Activated CD8-positive, alpha-beta memory T cell treated with anti-CD3 and anti-CD28 coated beads for 36 hours (primary cell): ENCODE measurements around the gene ARL15. TPM values are rescaled to one million over a fixed set of nuclear protein-coding genes. Genes with fewer than 3 reads are reported as not detected.

ENCODE experiments used
- CTCF ChIA-PET: fragments of 350-600 bp; sonication (Branson Sonifier 250); formaldehyde crosslinking; loops from one replicate; lab custom pipeline; 2021; ENCODE audit warnings: antibody characterized with exemption; lab: Charles Lee
- POLR2A ChIA-PET: fragments of 350-600 bp; sonication (Branson Sonifier 250); formaldehyde crosslinking; loops from one replicate; lab custom pipeline; 2021; ENCODE audit warnings: antibody characterized with exemption; lab: Charles Lee
- total RNA-seq, 2 experiments: library from RNA; stranded (reverse); gene quantifications; one replicate each; pipeline ENCODE4 v1.2.3, GENCODE V29; 2021

ARL15 gene
- total RNA-seq, 2 experiments from 2014 or later = 5.5 to 6.4 TPM

GRCh38 chr5:53940921-53941320 lies 369.5 kb downstream of the ARL15 start:
- ChIA-PET CTCF (interaction anchor here (0.6 kb wide), 1 partner anchor 953 kb away, joined by 3 read pairs; no protein-coding TSS in a partner anchor), POLR2A (no interaction called here)

- CTCF ChIA-PET = no interaction called here
Observed at GRCh38 chr5:53937467-53937866, 372.9 kb downstream of the ARL15 start.

GRCh38 chr5:53936481-53937352 lies 373.7 kb downstream of the ARL15 start:
- POLR2A ChIA-PET = no interaction called here
- CTCF ChIA-PET = no interaction called here

More at GRCh38 chr5:53937467-53937866, 372.9 kb downstream of the ARL15 start:
- POLR2A ChIA-PET = no interaction called here

- CTCF ChIA-PET = interaction anchor here (0.7 to 1.5 kb wide), 3 partner anchors 10 to 295 kb away, joined by 3 to 6 read pairs (median 4); no protein-coding TSS in a partner anchor
- POLR2A ChIA-PET = interaction anchor here (0.6 kb wide), 1 partner anchor 1058 kb away, joined by 3 read pairs; no protein-coding TSS in a partner anchor
Observed at GRCh38 chr5:53934151-53934820, 376.1 kb downstream of the ARL15 start.

- ChIA-PET POLR2A (no interaction called here), CTCF (no interaction called here)
Observed at GRCh38 chr5:53932351-53932750, 378.0 kb downstream of the ARL15 start.

GRCh38 chr5:53930457-53930856 lies 379.9 kb downstream of the ARL15 start:
- CTCF ChIA-PET = no interaction called here
- POLR2A ChIA-PET = no interaction called here

- CTCF ChIA-PET = no interaction called here
- POLR2A ChIA-PET = no interaction called here
Observed at GRCh38 chr5:53929570-53929969, 380.8 kb downstream of the ARL15 start.

GRCh38 chr5:53929152-53929551 lies 381.2 kb downstream of the ARL15 start:
- CTCF ChIA-PET = no interaction called here
- POLR2A ChIA-PET = no interaction called here

- CTCF ChIA-PET = no interaction called here
- POLR2A ChIA-PET = no interaction called here
Observed at GRCh38 chr5:53928641-53929040, 381.7 kb downstream of the ARL15 start.

- ChIA-PET CTCF (interaction anchor here (0.6 kb wide), 1 partner anchor 198 kb away, joined by 3 read pairs; no protein-coding TSS in a partner anchor), POLR2A (no interaction called here)
Observed at GRCh38 chr5:53927668-53928247, 382.6 kb downstream of the ARL15 start.

GRCh38 chr5:53926026-53926425 lies 384.3 kb downstream of the ARL15 start:
- CTCF ChIA-PET = no interaction called here
- POLR2A ChIA-PET = no interaction called here

- CTCF ChIA-PET = interaction anchor here (1.6 kb wide), 1 partner anchor 10 kb away, joined by 6 read pairs; no protein-coding TSS in a partner anchor
- POLR2A ChIA-PET = no interaction called here
Observed at GRCh38 chr5:53924392-53924791, 386.0 kb downstream of the ARL15 start.

- ChIA-PET POLR2A (no interaction called here), CTCF (interaction anchor here (1.6 kb wide), 1 partner anchor 10 kb away, joined by 6 read pairs; no protein-coding TSS in a partner anchor)
Observed at GRCh38 chr5:53923961-53924360, 386.4 kb downstream of the ARL15 start.

GRCh38 chr5:53922508-53923498 lies 387.6 kb downstream of the ARL15 start:
- ChIA-PET CTCF (no interaction called here), POLR2A (no interaction called here)

GRCh38 chr5:53917826-53918225 lies 392.5 kb downstream of the ARL15 start:
- CTCF ChIA-PET = no interaction called here
- POLR2A ChIA-PET = no interaction called here

GRCh38 chr5:53917095-53917494 lies 393.3 kb downstream of the ARL15 start:
- POLR2A ChIA-PET = no interaction called here
- CTCF ChIA-PET = no interaction called here

- POLR2A ChIA-PET = no interaction called here
- CTCF ChIA-PET = no interaction called here
Observed at GRCh38 chr5:53915120-53915519, 395.3 kb downstream of the ARL15 start.

- CTCF ChIA-PET = no interaction called here
- POLR2A ChIA-PET = no interaction called here
Observed at GRCh38 chr5:53913941-53914340, 396.4 kb downstream of the ARL15 start.

GRCh38 chr5:53908757-53909156 lies 401.6 kb downstream of the ARL15 start:
- CTCF ChIA-PET = no interaction called here
- POLR2A ChIA-PET = no interaction called here
